GM21526 (cell line): Measurements from ENCODE around the gene SLC10A1.

ENCODE experiments used
- ATAC-seq: cut with Tn5 transposase; IDR thresholded peaks from one replicate; pipeline ENCODE4 v1.9.1; 2021; ENCODE audit warnings: moderate library complexity; ENCODE audit not compliant: unreplicated experiment, low FRiP score

Gene SLC10A1

DNA sequence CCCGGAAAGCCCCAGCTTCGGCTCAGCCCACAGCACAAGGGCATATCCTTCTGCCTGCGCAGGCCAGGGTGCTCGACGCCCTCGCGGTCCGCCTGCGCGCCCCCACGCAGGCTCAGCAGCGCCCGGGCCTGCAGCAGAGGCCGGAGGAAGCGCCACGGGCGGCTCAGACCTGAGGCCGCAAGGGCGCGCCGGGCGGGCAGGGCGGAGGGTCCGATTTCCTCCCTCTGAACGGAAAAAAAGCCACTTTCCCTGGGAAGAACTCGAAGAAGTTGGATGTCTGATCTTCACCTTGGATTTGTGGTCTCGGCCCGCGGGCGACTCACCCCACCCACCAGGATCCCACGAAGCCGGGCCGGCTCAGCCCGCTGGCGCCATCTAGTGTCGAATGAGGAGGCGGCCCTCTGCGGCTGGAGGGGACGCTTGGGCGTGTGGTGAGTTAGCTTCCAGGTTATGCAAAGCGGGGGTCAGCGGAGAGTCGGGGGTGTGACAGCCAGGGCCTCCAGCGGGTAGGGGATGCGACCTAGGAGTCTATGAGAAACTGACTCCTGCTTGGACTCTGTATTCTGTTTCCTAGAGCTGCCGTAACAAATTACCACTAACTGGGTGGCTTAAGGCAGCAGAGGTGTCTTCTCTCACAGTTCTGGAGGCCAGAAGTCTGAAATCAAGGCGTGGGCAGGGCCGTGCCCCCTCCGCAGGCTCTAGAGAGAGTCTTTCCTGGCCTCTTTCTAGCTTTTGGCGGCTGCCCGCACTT is 70.1 kb downstream of the SLC10A1 start:
- peak; percentile 72 for ATAC-seq
